Spleen (tissue), 11 donors: ENCODE results near the gene NTN1. TPM values are rescaled to one million over a fixed set of nuclear protein-coding genes. Genes with fewer than 3 reads are reported as not detected.
A peak's percentile ranks its signal among the peaks of the same experiment; 100 is the strongest.

Experiments
- DNase-seq: peaks from one replicate; pipeline ENCODE4 v3.0.0-alpha.2; 2020
- H3K27ac ChIP-seq, 8 donors: fragments of 200-600 bp; sonication (generic) in 7 of 8; 1 replicate in 4 of 8; 2 replicates in 4 of 8; pipeline versions ENCODE4 v1.5.0 to v1.8.0; 2016 to 2021; ENCODE audit warnings: inconsistent platforms in 4 of 8, mild to moderate bottlenecking in 4 of 8, moderate library complexity in 1 of 8
- H3K27me3 ChIP-seq, 7 donors: fragments of 200-600 bp; sonication (generic) in 6 of 7; replicated peaks in 1 of 7; 1 replicate in 4 of 7; 2 replicates in 3 of 7; pipeline versions ENCODE4 v1.5.0 to v1.8.0; 2016 to 2021; ENCODE audit warnings: inconsistent platforms in 3 of 7, mild to moderate bottlenecking in 1 of 7
- H3K36me3 ChIP-seq, 6 donors: fragments of 200-600 bp; sonication (generic) in 5 of 6; 1 replicate in 4 of 6; 2 replicates in 2 of 6; pipeline versions ENCODE4 v1.5.0 to v1.8.0; 2016 to 2021; ENCODE audit warnings: inconsistent platforms in 2 of 6
- H3K4me1 ChIP-seq, 6 donors: fragments of 200-600 bp; sonication (generic) in 5 of 6; 1 replicate in 3 of 6; 2 replicates in 3 of 6; pipeline versions ENCODE4 v1.5.0 to v1.8.0; 2016 to 2021; ENCODE audit warnings: inconsistent platforms in 3 of 6
- H3K4me3 ChIP-seq, 8 donors: fragments of 200-600 bp; sonication (generic) in 7 of 8; 1 replicate in 4 of 8; 2 replicates in 4 of 8; pipeline versions ENCODE4 v1.5.0 to v1.8.0; 2016 to 2021; ENCODE audit warnings: inconsistent platforms in 4 of 8, mild to moderate bottlenecking in 4 of 8, moderate library complexity in 2 of 8
- H3K9me3 ChIP-seq, 8 donors: fragments of 200-600 bp; sonication (generic) in 7 of 8; 1 replicate in 4 of 8; 2 replicates in 4 of 8; pipeline versions ENCODE4 v1.5.0 to v1.8.0; 2016 to 2021; ENCODE audit warnings: inconsistent platforms in 4 of 8
- POLR2A ChIP-seq, 3 donors: fragments of 450-650 bp; IDR thresholded peaks; one replicate each; pipeline ENCODE4 v1.5.1; 2017; ENCODE audit warnings: antibody characterized with exemption in 3 of 3, mild to moderate bottlenecking in 1 of 3
- POLR2AphosphoS5 ChIP-seq, 3 donors: sonication (generic); formaldehyde crosslinking; IDR thresholded peaks; one replicate each; pipeline ENCODE4 v1.5.1; 2017; ENCODE audit warnings: antibody characterized with exemption in 3 of 3
- WGBS, 5 donors: extraction: QIAGEN DNeasy Blood & Tissue Kit in 3 of 5; methylation state at CpG; one replicate each; pipeline versions ENCODE4 v1.1.5 to v1.1.7; 2013 to 2018; 5-methylcytosine and 5-hydroxymethylcytosine counted together
- intact Hi-C: fragments of 100-400 bp; cut with DNase I; formaldehyde crosslinking; loops from one replicate; pipeline ENCODE4 v1.15.0; 2023; ENCODE audit warnings: low total_unique reads
- polyA plus RNA-seq, 3 donors: library from polyadenylated mRNA; stranded (reverse); fragments of 200-250 nt; gene quantifications; one replicate each; pipeline ENCODE4 v1.2.1, GENCODE V29; 2013
- total RNA-seq, 7 donors: library from RNA; depleted of rRNA in 3 of 7; stranded (reverse); fragments of >200 nt in 3 of 7; fragmentation: NEBNext Ultra II Directional in 4 of 7; extraction: Animal tissue kit (Norgen Biotek cat#: 25700) in 4 of 7; gene quantifications; one replicate each; pipeline versions ENCODE4 v1.1.0 to v1.2.1, GENCODE V29; 2016 to 2021
- TF ChIP-seq, protein P1 (sequence below), 11 experiments: fragments of 200-600 bp in 7 of 11; fragments of 450-650 bp in 4 of 11; sonication (generic) in 4 of 11; IDR thresholded peaks in 8 of 11; conservative IDR thresholded peaks in 3 of 11; 1 replicate in 7 of 11; 2 replicates in 4 of 11; pipeline versions ENCODE4 v1.4.0 to v1.8.0; 2016 to 2021; ENCODE audit warnings: antibody characterized with exemption in 11 of 11, inconsistent platforms in 4 of 11, mild to moderate bottlenecking in 1 of 11
- donor health status: healthy with polysubstance abuse.
- donor health status: DM: no; HTN: no; CAD: no; lungs with moderate emphysema.
- donor health status: DM: no; HTN: no; CAD: no.
- donor health status: Bipolar disorder and iron deficiency.
- donor health status: healthy.
- donor health status: DM: no; HTN: no; CAD: no.
- donor health status: DM: yes; HTN: yes; CAD: no.

Gene NTN1
- total and polyA plus RNA-seq, 10 donors = 0.07 to 0.43 (median 0.23) TPM; not detected in 2

DNA sequence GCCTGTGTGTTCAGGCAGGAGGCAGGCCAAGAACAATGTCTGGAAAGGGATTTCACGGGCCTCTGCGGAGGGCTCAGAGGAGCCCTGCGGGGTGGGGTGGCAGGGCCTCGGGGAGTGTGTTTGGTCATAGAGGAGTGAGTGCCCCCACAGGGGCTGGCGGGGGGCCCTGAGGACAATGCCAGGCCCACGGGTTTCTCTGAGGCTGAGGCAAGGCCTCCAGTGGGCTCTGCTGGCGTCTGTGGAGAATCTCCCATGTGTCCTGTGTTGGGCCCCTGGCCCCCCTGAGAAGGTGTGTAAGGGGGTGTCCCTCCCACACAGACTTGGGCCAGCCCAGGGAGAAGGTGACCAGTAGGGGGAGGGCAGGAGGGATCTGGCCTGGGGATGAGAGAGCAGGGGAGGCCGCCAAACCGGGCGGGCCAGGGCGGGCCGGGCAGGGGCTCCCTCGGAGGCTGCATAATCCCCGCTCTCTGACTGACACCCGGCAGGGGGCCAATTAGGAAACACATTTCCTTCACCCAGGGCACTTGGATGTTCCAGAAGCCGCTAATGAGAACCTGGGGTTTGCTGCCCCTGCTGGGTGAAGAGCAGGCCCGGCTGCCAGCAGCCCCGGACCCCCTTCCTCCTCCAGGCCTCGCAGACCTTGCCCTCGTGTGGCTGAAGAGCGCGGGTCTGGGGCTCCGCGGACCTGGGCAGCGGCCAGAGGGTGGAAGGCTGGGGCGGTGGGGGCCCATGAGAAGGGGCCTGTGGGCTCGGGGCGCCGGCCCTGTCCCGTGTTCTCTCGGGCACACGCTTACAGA, 204.2 kb downstream of the NTN1 start:
- peak; percentile 58 for DNase-seq
- H3K27me3 ChIP-seq = peaks cover 0 to 24% (median 0%) of the 10 kb centered on the region in 7 donors
- no peak for TF ChIP-seq POLR2AphosphoS5 (IDR thresholded peaks at IDR 0.05)
- no peak for TF ChIP-seq POLR2A (IDR thresholded peaks at IDR 0.05)
- TF ChIP-seq, protein P1, sequence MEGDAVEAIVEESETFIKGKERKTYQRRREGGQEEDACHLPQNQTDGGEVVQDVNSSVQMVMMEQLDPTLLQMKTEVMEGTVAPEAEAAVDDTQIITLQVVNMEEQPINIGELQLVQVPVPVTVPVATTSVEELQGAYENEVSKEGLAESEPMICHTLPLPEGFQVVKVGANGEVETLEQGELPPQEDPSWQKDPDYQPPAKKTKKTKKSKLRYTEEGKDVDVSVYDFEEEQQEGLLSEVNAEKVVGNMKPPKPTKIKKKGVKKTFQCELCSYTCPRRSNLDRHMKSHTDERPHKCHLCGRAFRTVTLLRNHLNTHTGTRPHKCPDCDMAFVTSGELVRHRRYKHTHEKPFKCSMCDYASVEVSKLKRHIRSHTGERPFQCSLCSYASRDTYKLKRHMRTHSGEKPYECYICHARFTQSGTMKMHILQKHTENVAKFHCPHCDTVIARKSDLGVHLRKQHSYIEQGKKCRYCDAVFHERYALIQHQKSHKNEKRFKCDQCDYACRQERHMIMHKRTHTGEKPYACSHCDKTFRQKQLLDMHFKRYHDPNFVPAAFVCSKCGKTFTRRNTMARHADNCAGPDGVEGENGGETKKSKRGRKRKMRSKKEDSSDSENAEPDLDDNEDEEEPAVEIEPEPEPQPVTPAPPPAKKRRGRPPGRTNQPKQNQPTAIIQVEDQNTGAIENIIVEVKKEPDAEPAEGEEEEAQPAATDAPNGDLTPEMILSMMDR (IDR thresholded peaks at IDR 0.05 in 8 of 11, conservative IDR thresholded peaks at IDR 0.05 in 3 of 11) = no peak
- H3K27ac ChIP-seq = no peak overlapping the region
- intact Hi-C loops = no loop called here
- H3K36me3 ChIP-seq = no peaks in the 10 kb centered on the region
- 76 to 89% (median 80%) methylated on average over 18 to 32 of the region's 32 CpGs for WGBS, 5 donors
- peaks cover 0 to 3% (median 0%) of the 10 kb centered on the region in 6 donors for H3K4me1 ChIP-seq
- no peaks in the 10 kb centered on the region for H3K9me3 ChIP-seq
- H3K4me3 ChIP-seq = no peak overlapping the region

DNA sequence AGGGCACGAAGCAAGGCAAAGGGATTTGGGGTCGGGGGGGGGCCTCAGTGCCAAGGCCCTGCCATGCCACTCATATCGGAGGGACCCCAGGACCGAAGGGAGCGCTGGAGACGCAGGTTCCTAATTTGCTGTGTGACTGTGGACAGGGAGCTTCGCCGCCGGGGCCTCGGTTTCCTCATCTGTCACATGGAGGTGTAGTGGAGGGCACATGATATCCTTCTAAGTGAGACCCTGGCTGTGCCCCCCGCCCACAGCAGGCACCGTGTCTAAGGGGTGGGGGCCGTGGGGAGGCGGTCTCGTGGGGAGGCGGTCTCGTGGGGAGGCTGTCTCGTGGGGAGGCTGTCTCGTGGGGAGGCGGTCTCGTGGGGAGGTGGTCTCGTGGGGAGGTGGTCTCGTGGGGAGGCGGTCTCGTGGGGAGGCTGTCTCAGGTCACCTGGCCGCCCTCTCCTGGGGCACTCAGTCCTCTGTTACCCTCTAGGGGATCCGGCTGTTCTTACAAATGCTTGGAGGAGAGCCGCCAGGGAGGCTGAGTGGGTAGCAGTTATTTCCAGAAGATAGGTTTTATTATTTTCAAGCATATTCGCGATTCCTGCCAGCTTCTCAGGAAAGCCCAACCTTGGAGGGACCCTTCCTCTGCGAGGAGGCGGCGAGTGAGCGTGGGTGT, 205.0 kb downstream of the NTN1 start:
- intact Hi-C loops = no loop called here
- H3K36me3 ChIP-seq = no peaks in the 10 kb centered on the region
- no peak overlapping the region for H3K4me3 ChIP-seq
- TF ChIP-seq, protein P1 (IDR thresholded peaks at IDR 0.05 in 8 of 11, conservative IDR thresholded peaks at IDR 0.05 in 3 of 11) = no peak
- TF ChIP-seq POLR2A (IDR thresholded peaks at IDR 0.05) (no peak), POLR2AphosphoS5 (IDR thresholded peaks at IDR 0.05) (no peak)
- 65 to 85% (median 77%) methylated on average over 15 to 34 of the region's 34 CpGs for WGBS, 5 donors
- H3K4me1 ChIP-seq = peaks cover 0 to 3% (median 0%) of the 10 kb centered on the region in 6 donors
- no peak for DNase-seq
- H3K9me3 ChIP-seq = no peaks in the 10 kb centered on the region
- peaks cover 0 to 31% (median 0%) of the 10 kb centered on the region in 7 donors for H3K27me3 ChIP-seq
- no peak overlapping the region for H3K27ac ChIP-seq

GRCh38 chr17:9226794-9227135, 205.5 kb downstream of the NTN1 start:
- Histone ChIP-seq H3K27me3 (peaks cover 0 to 36% (median 0%) of the 10 kb centered on the region in 7 donors), H3K27ac (no peak overlapping the region), H3K9me3 (no peaks in the 10 kb centered on the region), H3K4me3 (no peak overlapping the region), H3K36me3 (no peaks in the 10 kb centered on the region), H3K4me1 (peaks cover 0 to 3% (median 0%) of the 10 kb centered on the region in 6 donors)
- 47 to 60% (median 58%) methylated on average over 13 to 14 of the region's 14 CpGs for WGBS, 5 donors
- TF ChIP-seq POLR2AphosphoS5 (IDR thresholded peaks at IDR 0.05) (no peak), POLR2A (IDR thresholded peaks at IDR 0.05) (no peak)
- TF ChIP-seq, protein P1 (IDR thresholded peaks at IDR 0.05 in 8 of 11, conservative IDR thresholded peaks at IDR 0.05 in 3 of 11) = no peak
- intact Hi-C loops = no loop called here
- peak; percentile 82 for DNase-seq

DNA sequence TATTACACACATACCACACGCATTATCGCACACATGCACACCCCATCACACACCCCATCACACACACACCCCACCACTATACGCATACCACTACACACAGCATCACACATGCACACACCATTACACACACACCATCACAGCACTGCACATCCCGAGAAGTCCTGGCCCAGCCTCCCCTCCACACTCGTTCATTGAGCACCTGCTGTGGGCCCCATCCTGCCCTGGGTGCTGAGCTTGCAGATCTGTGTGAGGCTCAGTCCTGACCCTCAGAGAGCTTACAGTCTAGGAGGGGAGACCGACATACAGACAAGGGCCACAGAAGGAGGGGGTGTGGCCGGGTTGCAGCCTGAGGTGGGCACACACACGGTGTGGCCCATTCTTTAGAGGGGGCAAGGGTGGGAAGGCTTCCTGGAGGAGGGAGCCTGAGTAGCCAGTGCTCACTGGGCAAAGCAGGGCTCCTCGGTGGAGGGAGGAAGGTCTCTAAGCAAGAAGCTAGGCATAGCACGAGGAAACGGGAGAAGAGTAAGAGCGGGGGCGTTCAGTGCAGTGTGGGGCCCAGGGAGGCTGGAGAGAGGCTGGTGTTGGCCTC, 206.6 kb downstream of the NTN1 start:
- H3K9me3 ChIP-seq = no peaks in the 10 kb centered on the region
- no peak for TF ChIP-seq POLR2A (IDR thresholded peaks at IDR 0.05)
- TF ChIP-seq POLR2AphosphoS5 (IDR thresholded peaks at IDR 0.05) = no peak
- TF ChIP-seq, protein P1 (IDR thresholded peaks at IDR 0.05 in 8 of 11, conservative IDR thresholded peaks at IDR 0.05 in 3 of 11) = no peak
- peaks cover 0 to 3% (median 0%) of the 10 kb centered on the region in 6 donors for H3K4me1 ChIP-seq
- H3K27ac ChIP-seq = no peak overlapping the region
- 80 to 84% (median 81%) methylated on average over 12 to 13 of the region's 13 CpGs for WGBS, 5 donors
- H3K4me3 ChIP-seq = no peak overlapping the region
- intact Hi-C loops = no loop called here
- peaks cover 0 to 48% (median 8%) of the 10 kb centered on the region in 7 donors for H3K27me3 ChIP-seq
- DNase-seq = no peak
- no peaks in the 10 kb centered on the region for H3K36me3 ChIP-seq
